22Rv1 (cell line): ENCODE data around the gene SLCO1A2.

ENCODE experiments used
- CTCF ChIP-seq: fragments of 450-650 bp; IDR thresholded peaks from 2 replicates; pipeline ENCODE4 v1.5.1; 2017; ENCODE audit warnings: mild to moderate bottlenecking
- ZFX ChIP-seq: fragments of 450-650 bp; IDR thresholded peaks from 2 replicates; pipeline ENCODE4 v1.6.1; 2017; ENCODE audit warnings: antibody characterized with exemption, borderline replicate concordance

GRCh38 chr12:21223930-21224329 is 110.8 kb downstream of the SLCO1A2 start:
- TF ChIP-seq CTCF, result no peak
- no peak for TF ChIP-seq ZFX
